ENCODE measurements around the gene GLT1D1. TPM values are rescaled to one million over a fixed set of nuclear protein-coding genes. Genes with fewer than 3 reads are reported as not detected.

Gene GLT1D1
- total and polyA plus RNA-seq, 2 of the 8 experiments (the other 6 are each of a cell fraction or from before 2014, with no cell fraction given) = 1.5 to 3.6 TPM

DNA sequence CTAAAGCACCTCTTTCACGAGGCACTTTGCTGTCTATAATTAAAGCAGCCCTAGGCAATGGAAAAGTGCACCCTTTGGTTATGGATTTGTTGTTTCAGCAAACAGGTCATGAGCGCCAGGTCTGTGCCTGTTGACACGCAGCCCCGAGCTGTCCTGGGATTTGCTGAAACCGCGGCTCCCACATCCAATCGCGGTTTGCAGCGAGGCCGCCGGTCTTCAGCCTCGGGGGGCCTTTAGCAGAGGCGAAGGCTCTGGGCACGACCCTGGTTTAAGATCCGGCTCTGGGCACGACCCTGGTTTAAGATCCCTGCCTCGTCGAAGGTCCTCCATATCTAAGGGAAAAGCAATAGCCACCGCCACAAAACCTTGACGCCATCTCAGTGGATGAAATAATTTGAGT, 79.2 kb downstream of the GLT1D1 start:
- Histone ChIP-seq H2AFZ (ENCODE audit: low read length) (no peak overlapping the region), H3K79me2 (ENCODE audit: control insufficient read depth in 1 of 2, insufficient read depth in 2 of 2, low read length in 2 of 2) (no peaks in the 10 kb centered on the region), H2AK5ac (ENCODE audit: low read depth, low read length) (no peak overlapping the region), H4K20me1 (replicated peaks in 1 of 2; ENCODE audit: control insufficient read depth in 1 of 2, insufficient read depth in 2 of 2, low read length in 2 of 2) (no peaks in the 10 kb centered on the region), H3K27ac (ENCODE audit: low read depth, low read length) (no peak overlapping the region), H3K4me2 (ENCODE audit: insufficient read depth in 1 of 2, low read depth in 2 of 2, low read length in 2 of 2) (no peak overlapping the region), H3K36me3 (ENCODE audit: control insufficient read depth in 2 of 4, insufficient read depth in 4 of 4, low read length in 3 of 4) (no peaks in the 10 kb centered on the region), H4K8ac (ENCODE audit: extremely low read depth, insufficient read depth, low read length) (no peak overlapping the region), H3K9ac (replicated peaks in 1 of 4; ENCODE audit: extremely low read depth in 1 of 4, low read depth in 3 of 4, low read length in 3 of 4) (no peak overlapping the region), H3K18ac (ENCODE audit: extremely low read depth, low read length) (no peak overlapping the region), H3K4me1 (replicated peaks in 1 of 4; ENCODE audit: control insufficient read depth in 3 of 4, insufficient read depth in 4 of 4, low read length in 3 of 4) (peaks cover 0 to 3% (median 0%) of the 10 kb centered on the region in 4 experiments; a peak in 1 of 7 replicates), H2BK15ac (ENCODE audit: low read length) (no peak overlapping the region), H2BK5ac (ENCODE audit: low read depth, low read length) (no peak overlapping the region), H3K14ac (ENCODE audit: insufficient read length) (no peak overlapping the region), H3K23ac (ENCODE audit: insufficient read length) (no peak overlapping the region), H3K4me3 (ENCODE audit: extremely low read depth in 1 of 4, insufficient read depth in 2 of 4, low read depth in 3 of 4, low read length in 4 of 4) (no peak overlapping the region), H3K27me3 (replicated peaks in 1 of 4; ENCODE audit: control insufficient read depth in 3 of 4, extremely low read depth in 1 of 4, insufficient read depth in 3 of 4, low read length in 3 of 4) (no peaks in the 10 kb centered on the region; a peak in 1 of 7 replicates), H3K56ac (replicated peaks; ENCODE audit: insufficient read length, low read depth, low read length) (no peak overlapping the region), H2BK12ac (ENCODE audit: low read depth, low read length) (no peak overlapping the region), H3K79me1 (ENCODE audit: low read depth, low read length) (no peaks in the 10 kb centered on the region), H3K9me3 (ENCODE audit: insufficient read depth in 2 of 2, low read depth in 1 of 2, low read length in 1 of 2) (no peaks in the 10 kb centered on the region), H3K23me2 (ENCODE audit: low read depth, low read length) (no peaks in the 10 kb centered on the region), H3K4ac (replicated peaks; ENCODE audit: insufficient read length, low read depth, low read length) (no peak overlapping the region), H2BK20ac (ENCODE audit: low read length) (no peak overlapping the region), H4K5ac (ENCODE audit: insufficient read length, low read depth, low read length) (no peak overlapping the region), H2BK120ac (replicated peaks; ENCODE audit: low read depth, low read length) (no peak overlapping the region), H4K91ac (replicated peaks; ENCODE audit: insufficient read length, low read length) (no peak overlapping the region)
- CTCF ChIA-PET (ENCODE audit: partially characterized antibody) = interaction anchor here (0.6 to 0.7 kb wide), 2 partner anchors 7 to 18 kb away, joined by 3 read pairs; no protein-coding TSS in a partner anchor
- FAIRE-seq (no peak), DNase-seq (ENCODE audit: low read depth in 1 of 2, low spot score in 2 of 2) (no peak)
- POLR2A ChIA-PET (ENCODE audit: partially characterized antibody) = interaction anchor here (1.5 kb wide), 1 partner anchor 13 kb away, joined by 3 read pairs; no protein-coding TSS in a partner anchor
- WGBS, 2 experiments (ENCODE audit: extremely low coverage in 1 of 2, insufficient coverage in 1 of 2, insufficient read length in 1 of 2, insufficient replicate concordance in 2 of 2, low coverage in 1 of 2, low lambda C conversion rate in 2 of 2, missing lambda C conversion rate in 1 of 2) = 93% methylated on average over 20 of the region's 20 CpGs; no CpG with 5 or more reads in 1 of the 2 experiments
- TF ChIP-seq RXRA (IDR thresholded peaks at IDR 0.05; ENCODE audit: insufficient read depth, low read depth, low read length) (no peak), ZNF274 (IDR thresholded peaks at IDR 0.05; ENCODE audit: borderline replicate concordance, extremely low read depth, low read length) (no peak)

All from H1 (cell line).